K562 (cell line): Measurements from ENCODE around the gene FMO2. TPM values are rescaled to one million over a fixed set of nuclear protein-coding genes. Genes with fewer than 3 reads are reported as not detected.
"Not testable (repeated sequence)": the region's sequence is repeated elsewhere in the genome, so short reads cannot be mapped to it uniquely, and the experiment has no call there.

Experiments
- ATAC-seq: fragments of 200-7000 bp; cut with Tn5 transposase; 3 replicates; pipeline ENCODE4 v1.9.1; 2020; ENCODE audit warnings: moderate library complexity
- BruUV-seq: library from RNA; stranded (reverse); fragments of 400-500 nt; replicated peaks from 2 replicates; lab custom pipeline; 2021; lab: Mats Ljungman, UMichigan
- CTCF ChIA-PET: fragments of 300-600 bp; formaldehyde crosslinking; extraction: SDS; loops from one replicate; lab custom pipeline; 2021; ENCODE audit warnings: low intra/inter-chr PET ratio; lab: Yijun Ruan, JAX
- POLR2A ChIA-PET: fragments of 300-600, 350-650 bp; sonication (Branson Sonifier 250); formaldehyde crosslinking; extraction: SDS; loops from one replicate; lab custom pipeline; 2021; ENCODE audit warnings: antibody characterized with exemption, inconsistent platforms; lab: Yijun Ruan, JAX
- DNase-seq, 4 experiments: peaks; one replicate each; pipeline versions ENCODE4 v3.0.0 to v3.0.0-alpha.2; 2011 to 2018; ENCODE audit warnings: low spot score in 3 of 4, mixed read lengths in 3 of 4; ENCODE audit errors: extremely low read depth in 1 of 4
- FAIRE-seq: peaks from 2 replicates; lab custom pipeline; 2011; peaks lifted over from hg19 to GRCh38; lab: Jason Lieb, UNC
- H2AFZ ChIP-seq: 2 replicates; pipeline ENCODE4 v1.6.0; 2011; ENCODE audit warnings: low read depth, low read length, control low read depth, inconsistent platforms
- H3K27ac ChIP-seq: fragments of 200-600 bp; 3 replicates; pipeline ENCODE4 v1.8.0; 2011; ENCODE audit warnings: low read depth, mild to moderate bottlenecking, control low read depth, inconsistent platforms, low read length, moderate library complexity, mixed read lengths; ENCODE audit errors: extremely low read depth
- H3K27me3 ChIP-seq, 2 experiments: fragments of 300-600 bp in 1 of 2; 2 replicates in 1 of 2; 3 replicates in 1 of 2; pipeline versions ENCODE4 v1.6.0 to v1.8.0; 2011; ENCODE audit warnings: inconsistent platforms in 2 of 2, low read length in 2 of 2, mild to moderate bottlenecking in 1 of 2, mixed read lengths in 1 of 2, moderate library complexity in 1 of 2; ENCODE audit not compliant: control insufficient read depth in 2 of 2, insufficient read depth in 2 of 2
- H3K36me3 ChIP-seq: fragments of 300-600 bp; 3 replicates; pipeline ENCODE4 v1.8.0; 2011; ENCODE audit warnings: mild to moderate bottlenecking, low read length, inconsistent platforms; ENCODE audit not compliant: control insufficient read depth, insufficient read depth
- H3K4me1 ChIP-seq, 2 experiments: fragments of 200-600 bp in 1 of 2; replicated peaks in 1 of 2; 2 replicates in 1 of 2; 3 replicates in 1 of 2; pipeline versions ENCODE4 v1.5.1 to v1.8.0; 2011; ENCODE audit warnings: inconsistent platforms in 2 of 2, low read length in 2 of 2, mild to moderate bottlenecking in 1 of 2, mixed read lengths in 1 of 2, moderate library complexity in 1 of 2; ENCODE audit not compliant: control insufficient read depth in 2 of 2, insufficient read depth in 2 of 2
- H3K4me2 ChIP-seq: 2 replicates; pipeline ENCODE4 v1.6.1; 2011; ENCODE audit warnings: low read length, control low read depth, inconsistent platforms, mixed read lengths; ENCODE audit not compliant: insufficient read depth
- H3K4me3 ChIP-seq: fragments of 200-600 bp; sonication (generic), shearing (Covaris generic); 2 replicates; pipeline ENCODE4 v1.5.1; 2016; ENCODE audit warnings: control low read depth, inconsistent platforms
- H3K79me2 ChIP-seq: fragments of 200-600 bp; 3 replicates; pipeline ENCODE4 v1.8.0; 2011; ENCODE audit warnings: low read length, inconsistent platforms; ENCODE audit not compliant: control insufficient read depth, insufficient read depth
- H3K9ac ChIP-seq, 2 experiments: 2 replicates each; pipeline versions ENCODE4 v1.6.0 to v1.6.1; 2011; ENCODE audit warnings: low read depth in 2 of 2, low read length in 2 of 2, control low read depth in 1 of 2, inconsistent platforms in 1 of 2, mild to moderate bottlenecking in 1 of 2, mixed read lengths in 1 of 2; ENCODE audit not compliant: insufficient read depth in 1 of 2
- H3K9me1 ChIP-seq: one replicate; pipeline ENCODE4 v1.6.0; 2011; ENCODE audit warnings: inconsistent platforms, mild to moderate bottlenecking, low read length, moderate library complexity; ENCODE audit not compliant: control insufficient read depth, insufficient read depth
- H3K9me3 ChIP-seq: replicated peaks from 2 replicates; pipeline ENCODE4 v1.5.1; 2011; ENCODE audit warnings: low read depth, low read length, inconsistent platforms; ENCODE audit not compliant: control insufficient read depth, insufficient read depth
- H4K20me1 ChIP-seq: replicated peaks from 2 replicates; pipeline ENCODE4 v1.6.1; 2011; ENCODE audit warnings: low read length, inconsistent platforms, mixed read lengths; ENCODE audit not compliant: control insufficient read depth, insufficient read depth
- POLR2B ChIP-seq: fragments of 450-650 bp; IDR thresholded peaks from 2 replicates; pipeline ENCODE4 v1.6.1; 2018; ENCODE audit warnings: low read depth; ENCODE audit not compliant: partially characterized antibody
- TCF15 ChIP-seq: fragments of 250-450 bp; sonication (Bioruptor Pico); IDR thresholded peaks from 2 replicates; pipeline ENCODE4 v1.8.0; 2022; ENCODE audit warnings: moderate library complexity, mild to moderate bottlenecking, inconsistent platforms
- ZNF12 ChIP-seq: sonication (generic); formaldehyde crosslinking; IDR thresholded peaks from 2 replicates; pipeline ENCODE4 v1.4.0; 2020; ENCODE audit warnings: mild to moderate bottlenecking, missing genetic modification reagents
- WGBS: fragments of 100-300 bp; shearing (Covaris generic); methylation state at CpG from one replicate; pipeline ENCODE4 v1.1.6; 2016; ENCODE audit warnings: low coverage, mixed read lengths; ENCODE audit not compliant: insufficient coverage; ENCODE audit errors: missing lambda C conversion rate; 5-methylcytosine and 5-hydroxymethylcytosine counted together
- in situ Hi-C: fragments of 300-500 bp; cut with MboI; formaldehyde crosslinking; loops from 4 replicates; pipeline ENCODE4 v1.15.0; 2018; ENCODE audit warnings: inconsistent platforms, mixed read lengths
- intact Hi-C: fragments of 100-400 bp; cut with micrococcal nuclease; formaldehyde crosslinking; loops from 2 replicates; pipeline ENCODE4 v1.14.2; 2022
- polyA plus RNA-seq, 8 experiments: library from polyadenylated mRNA; depleted of rRNA in 4 of 8; stranded (reverse) in 5 of 8; unstranded in 3 of 8; fragments of >200 nt; fragmentation: Nextera tagmentation in 2 of 8; fragmentation: Illumina TruSeq in 1 of 8; extraction: Ambion mirVana in 2 of 8; extraction: Trizol in 1 of 8; gene quantifications; 2 replicates each; pipeline versions ENCODE4 v1.2.1 to v1.2.3, GENCODE V29; 2011 to 2014; ENCODE audit warnings: inconsistent platforms in 1 of 8, missing spikeins in 1 of 8
- total RNA-seq, 7 experiments: library from RNA; depleted of rRNA in 6 of 7; stranded (reverse); fragments of >200 nt in 6 of 7; fragmentation: Illumina TruSeq in 2 of 7; extraction: Trizol in 2 of 7; gene quantifications; 2 replicates each; pipeline versions ENCODE4 v1.2.1 to v1.2.3, GENCODE V29; 2011 to 2021; ENCODE audit warnings: low replicate concordance in 1 of 7
- TF ChIP-seq, protein P1 (sequence below): fragments of 450-650 bp; IDR thresholded peaks from 2 replicates; pipeline ENCODE4 v1.7.1; 2018; ENCODE audit warnings: mild to moderate bottlenecking, low read depth; ENCODE audit not compliant: partially characterized antibody

Gene FMO2
- total and polyA plus RNA-seq, 9 of the 15 experiments (the other 6 are each of a cell fraction or from before 2014, with no cell fraction given): not detected

GRCh38 chr1:171221665-171222591 is 36.8 kb downstream of the FMO2 start (continued):
- TF ChIP-seq ZNF12 (CRISPR knock-in tag): no peak
- TF ChIP-seq, all 486 proteins: peak for 0

GRCh38 chr1:171222936-171223335 is 37.8 kb downstream of the FMO2 start:
- BruUV-seq: no TSS peak
- Histone ChIP-seq H3K79me2 (no peaks in the 10 kb centered on the region), H4K20me1 (no peaks in the 10 kb centered on the region), H3K27ac (no peak overlapping the region), H2AFZ (no peak overlapping the region), H3K9me1 (no peaks in the 10 kb centered on the region), H3K27me3 (no peaks in the 10 kb centered on the region), H3K4me3 (no peak overlapping the region), H3K9ac (no peak overlapping the region), H3K36me3 (no peaks in the 10 kb centered on the region), H3K4me2 (no peak overlapping the region), H3K9me3 (no peaks in the 10 kb centered on the region), H3K4me1 (no peaks in the 10 kb centered on the region)
- TF ChIP-seq TCF15 (no peak), POLR2B (no peak)
- TF ChIP-seq, protein P1, sequence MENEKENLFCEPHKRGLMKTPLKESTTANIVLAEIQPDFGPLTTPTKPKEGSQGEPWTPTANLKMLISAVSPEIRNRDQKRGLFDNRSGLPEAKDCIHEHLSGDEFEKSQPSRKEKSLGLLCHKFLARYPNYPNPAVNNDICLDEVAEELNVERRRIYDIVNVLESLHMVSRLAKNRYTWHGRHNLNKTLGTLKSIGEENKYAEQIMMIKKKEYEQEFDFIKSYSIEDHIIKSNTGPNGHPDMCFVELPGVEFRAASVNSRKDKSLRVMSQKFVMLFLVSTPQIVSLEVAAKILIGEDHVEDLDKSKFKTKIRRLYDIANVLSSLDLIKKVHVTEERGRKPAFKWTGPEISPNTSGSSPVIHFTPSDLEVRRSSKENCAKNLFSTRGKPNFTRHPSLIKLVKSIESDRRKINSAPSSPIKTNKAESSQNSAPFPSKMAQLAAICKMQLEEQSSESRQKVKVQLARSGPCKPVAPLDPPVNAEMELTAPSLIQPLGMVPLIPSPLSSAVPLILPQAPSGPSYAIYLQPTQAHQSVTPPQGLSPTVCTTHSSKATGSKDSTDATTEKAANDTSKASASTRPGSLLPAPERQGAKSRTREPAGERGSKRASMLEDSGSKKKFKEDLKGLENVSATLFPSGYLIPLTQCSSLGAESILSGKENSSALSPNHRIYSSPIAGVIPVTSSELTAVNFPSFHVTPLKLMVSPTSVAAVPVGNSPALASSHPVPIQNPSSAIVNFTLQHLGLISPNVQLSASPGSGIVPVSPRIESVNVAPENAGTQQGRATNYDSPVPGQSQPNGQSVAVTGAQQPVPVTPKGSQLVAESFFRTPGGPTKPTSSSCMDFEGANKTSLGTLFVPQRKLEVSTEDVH: no peak
- POLR2A ChIA-PET: interaction anchor here (0.5 to 0.6 kb wide), 2 partner anchors 50 to 584 kb away, joined by 3 to 5 read pairs; no protein-coding TSS in a partner anchor
- DNase-seq: no peak
- in situ Hi-C loops: no loop called here
- intact Hi-C loops: no loop called here
- CTCF ChIA-PET: no interaction called here
- no peak for FAIRE-seq
- WGBS: 0% methylated on average over 5 of the region's 5 CpGs
- ATAC-seq: no peak

DNA sequence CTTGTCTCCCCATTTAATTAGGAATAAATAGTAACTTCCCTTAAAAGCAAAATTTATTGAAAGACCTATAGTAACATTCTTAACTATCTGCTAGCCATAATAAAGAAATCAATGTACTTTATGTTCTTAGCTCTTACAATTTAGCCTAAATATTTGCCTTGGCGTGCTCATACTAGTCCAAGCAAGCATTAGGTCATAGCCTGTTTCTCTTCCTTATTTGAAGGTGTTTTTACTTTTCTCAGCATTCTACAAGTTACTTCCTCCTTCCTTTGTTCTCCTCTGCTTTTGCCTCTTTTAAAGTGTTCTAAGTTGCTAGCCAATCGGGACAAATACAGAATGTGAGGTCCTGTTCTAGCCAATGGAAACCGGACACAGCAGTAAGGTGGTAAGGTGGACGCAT is 39.2 kb downstream of the FMO2 start:
- H3K27me3 ChIP-seq, in situ Hi-C loops, ATAC-seq, H3K4me2 ChIP-seq, CTCF ChIA-PET, H2AFZ ChIP-seq, BruUV-seq, H3K36me3 ChIP-seq, H4K20me1 ChIP-seq, H3K79me2 ChIP-seq, H3K9ac ChIP-seq, DNase-seq, FAIRE-seq, H3K9me1 ChIP-seq, POLR2A ChIA-PET, H3K4me1 ChIP-seq, H3K27ac ChIP-seq, H3K9me3 ChIP-seq, H3K4me3 ChIP-seq, intact Hi-C loops: not testable (repeated sequence)
- WGBS: 0% methylated on average over 4 of the region's 4 CpGs
